ENCODE measurements around the gene TP63.
A peak's percentile ranks its signal among the peaks of the same experiment; 100 is the strongest.

Gene TP63

GRCh38 chr3:189781415-189781814, 150.2 kb downstream of the TP63 start:
- Histone ChIP-seq H3K36me3 (ENCODE audit: insufficient read depth, low read length) (no peaks in the 10 kb centered on the region), H3K4me3 (ENCODE audit: low read depth, low read length, poor library complexity, severe bottlenecking) (no peak overlapping the region), H3K4me1 (ENCODE audit: insufficient read depth, low read length, severe bottlenecking) (peaks cover 14% of the 10 kb centered on the region), H3K9me3 (ENCODE audit: low read length) (no peaks in the 10 kb centered on the region), H3K4me2 (ENCODE audit: low read length) (no peak overlapping the region), H3K27ac (ENCODE audit: low read depth, low read length, poor library complexity, severe bottlenecking) (no peak overlapping the region), H3K79me2 (ENCODE audit: insufficient read depth, low read length) (no peaks in the 10 kb centered on the region), H3K9ac (ENCODE audit: low read length) (no peak overlapping the region), H3K27me3 (ENCODE audit: insufficient read depth, low read length) (no peaks in the 10 kb centered on the region), H4K20me1 (ENCODE audit: insufficient read depth, low read length) (no peaks in the 10 kb centered on the region), H3F3A (ENCODE audit: insufficient read depth, low read length) (no peaks in the 10 kb centered on the region), H2AFZ (ENCODE audit: low read length) (no peak overlapping the region), H3K9me2 (ENCODE audit: low read depth, low read length) (no peaks in the 10 kb centered on the region)
- TF ChIP-seq CTCF (IDR thresholded peaks at IDR 0.05; ENCODE audit: low read length) (no peak), EZH2 (IDR thresholded peaks at IDR 0.05; ENCODE audit: borderline replicate concordance, low read length) (no peak)

- no peak overlapping the region for H3K4me3 ChIP-seq (ENCODE audit: low read depth, low read length, poor library complexity, severe bottlenecking)
- H3K79me2 ChIP-seq (ENCODE audit: insufficient read depth, low read length): no peaks in the 10 kb centered on the region
- H3K27me3 ChIP-seq (ENCODE audit: insufficient read depth, low read length): no peaks in the 10 kb centered on the region
- H3K4me2 ChIP-seq (ENCODE audit: low read length): no peak overlapping the region
- no peaks in the 10 kb centered on the region for H3K36me3 ChIP-seq (ENCODE audit: insufficient read depth, low read length)
- H3F3A ChIP-seq (ENCODE audit: insufficient read depth, low read length): no peaks in the 10 kb centered on the region
- TF ChIP-seq CTCF (IDR thresholded peaks at IDR 0.05; ENCODE audit: low read length) (peak; percentile 27; the same call in 1 of the 2 replicates), EZH2 (IDR thresholded peaks at IDR 0.05; ENCODE audit: borderline replicate concordance, low read length) (no peak)
- H2AFZ ChIP-seq (ENCODE audit: low read length): no peak overlapping the region
- no peaks in the 10 kb centered on the region for H3K9me3 ChIP-seq (ENCODE audit: low read length)
- H3K4me1 ChIP-seq (ENCODE audit: insufficient read depth, low read length, severe bottlenecking): peaks cover 7% of the 10 kb centered on the region
- H4K20me1 ChIP-seq (ENCODE audit: insufficient read depth, low read length): no peaks in the 10 kb centered on the region
- H3K9ac ChIP-seq (ENCODE audit: low read length): no peak overlapping the region
- no peaks in the 10 kb centered on the region for H3K9me2 ChIP-seq (ENCODE audit: low read depth, low read length)
- no peak overlapping the region for H3K27ac ChIP-seq (ENCODE audit: low read depth, low read length, poor library complexity, severe bottlenecking)
Measured at GRCh38 chr3:189786479-189787064, 155.4 kb downstream of the TP63 start.

GRCh38 chr3:189787191-189787590, 156.0 kb downstream of the TP63 start:
- H3K79me2 ChIP-seq (ENCODE audit: insufficient read depth, low read length): no peaks in the 10 kb centered on the region
- TF ChIP-seq CTCF (IDR thresholded peaks at IDR 0.05; ENCODE audit: low read length): no peak
- TF ChIP-seq EZH2 (IDR thresholded peaks at IDR 0.05; ENCODE audit: borderline replicate concordance, low read length): no peak
- no peak overlapping the region for H2AFZ ChIP-seq (ENCODE audit: low read length)

More at GRCh38 chr3:189787191-189787590, 156.0 kb downstream of the TP63 start:
- Histone ChIP-seq H3K4me3 (ENCODE audit: low read depth, low read length, poor library complexity, severe bottlenecking) (no peak overlapping the region), H3K4me2 (ENCODE audit: low read length) (no peak overlapping the region), H3K27me3 (ENCODE audit: insufficient read depth, low read length) (no peaks in the 10 kb centered on the region), H3K27ac (ENCODE audit: low read depth, low read length, poor library complexity, severe bottlenecking) (no peak overlapping the region), H3F3A (ENCODE audit: insufficient read depth, low read length) (no peaks in the 10 kb centered on the region), H3K36me3 (ENCODE audit: insufficient read depth, low read length) (no peaks in the 10 kb centered on the region), H3K9me2 (ENCODE audit: low read depth, low read length) (no peaks in the 10 kb centered on the region), H3K9me3 (ENCODE audit: low read length) (no peaks in the 10 kb centered on the region), H3K4me1 (ENCODE audit: insufficient read depth, low read length, severe bottlenecking) (peaks cover 7% of the 10 kb centered on the region), H3K9ac (ENCODE audit: low read length) (no peak overlapping the region), H4K20me1 (ENCODE audit: insufficient read depth, low read length) (no peaks in the 10 kb centered on the region)
